ENCODE measurements around the gene FER.

- TF ChIP-seq POLR2A (IDR thresholded peaks at IDR 0.05) (no peak), CTCF (IDR thresholded peaks at IDR 0.05) (no peak)
Measured at GRCh38 chr5:108818613-108819272, 71.0 kb downstream of the FER start.
